GM21528 (cell line): Measurements from ENCODE around the gene IGFBP3.

Source experiments
- ATAC-seq: cut with Tn5 transposase; IDR thresholded peaks from one replicate; pipeline ENCODE4 v1.9.1; 2021; ENCODE audit warnings: mild to moderate bottlenecking, moderate library complexity; ENCODE audit not compliant: unreplicated experiment, low FRiP score

IGFBP3 gene

GRCh38 chr7:45874408-45875131 lies 46.5 kb downstream of the IGFBP3 start:
- ATAC-seq = no peak

- ATAC-seq = no peak
Observed at GRCh38 chr7:45873355-45873754, 47.7 kb downstream of the IGFBP3 start.

- no peak for ATAC-seq
Observed at GRCh38 chr7:45873035-45873354, 48.1 kb downstream of the IGFBP3 start, which contains the start of gene CCDC201. Gene CCDC201, minus strand, starts transcription at chr7:45873082. Its CDS starts 75 bp downstream, at chr7:45873007.

DNA sequence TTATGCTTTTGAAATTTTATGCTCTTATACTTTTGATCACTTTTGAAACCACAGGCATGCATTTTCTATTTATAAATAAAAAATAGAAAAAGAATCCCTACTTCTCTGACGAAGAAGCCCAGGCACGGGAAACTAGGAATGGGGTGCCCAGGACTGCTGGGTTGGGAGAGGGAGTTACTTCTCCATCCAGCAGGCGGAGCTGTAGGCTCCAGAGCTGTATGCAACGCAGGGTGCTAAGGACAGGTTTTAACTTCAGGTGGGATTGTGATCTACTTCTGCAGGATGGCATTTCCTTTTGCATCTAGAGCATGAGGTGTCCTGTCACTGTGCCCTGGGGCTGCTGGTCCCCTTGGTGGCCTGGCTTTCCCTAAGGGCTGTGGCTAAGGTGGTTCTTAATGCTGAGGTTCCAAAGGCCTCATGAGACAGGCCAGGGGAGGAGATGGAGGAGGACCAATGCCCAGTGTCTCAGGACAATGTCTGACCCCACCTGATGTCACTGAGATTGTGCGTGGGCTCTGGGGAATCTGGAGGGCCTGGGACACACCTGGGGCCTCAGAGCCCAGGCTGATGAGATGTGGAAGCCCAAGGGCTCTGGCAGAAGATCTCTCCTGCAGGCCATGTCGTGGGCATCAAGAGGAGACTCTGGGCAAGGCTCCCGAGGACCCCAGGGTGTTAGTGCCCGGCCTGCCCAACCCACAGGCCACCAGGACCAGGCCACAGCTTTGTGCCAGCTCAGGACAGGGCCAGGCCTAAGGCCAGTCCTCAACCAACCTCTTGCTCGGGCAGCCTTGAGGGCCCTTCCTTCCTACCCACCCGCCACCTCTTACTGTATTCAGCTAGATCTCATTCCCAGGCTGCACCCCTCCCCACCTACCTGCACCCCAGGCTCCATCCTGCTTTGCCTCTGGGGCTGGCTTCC lies 48.7 kb downstream of the IGFBP3 start:
- ATAC-seq = no peak

- no peak for ATAC-seq
Observed at GRCh38 chr7:45869426-45869825, 51.6 kb downstream of the IGFBP3 start.

DNA sequence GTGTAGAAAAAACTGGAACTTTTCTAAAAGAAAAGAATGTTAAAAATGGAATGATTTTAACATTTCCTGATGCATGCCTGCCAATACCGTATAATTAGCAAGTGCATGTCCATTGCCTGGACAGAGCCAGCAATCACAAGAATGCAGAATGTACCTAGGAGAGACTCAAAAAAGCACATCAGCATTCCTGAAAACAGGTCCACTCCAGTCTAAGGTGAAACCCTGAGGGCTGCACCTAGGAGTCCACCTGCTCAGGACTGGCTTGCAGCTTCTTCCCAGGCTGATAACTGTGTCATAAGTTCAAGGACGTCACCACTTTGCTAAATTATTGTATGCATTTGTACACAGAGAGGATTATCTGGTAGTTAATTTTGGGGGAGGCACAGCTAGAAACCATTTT lies 53.6 kb downstream of the IGFBP3 start:
- ATAC-seq = no peak

DNA sequence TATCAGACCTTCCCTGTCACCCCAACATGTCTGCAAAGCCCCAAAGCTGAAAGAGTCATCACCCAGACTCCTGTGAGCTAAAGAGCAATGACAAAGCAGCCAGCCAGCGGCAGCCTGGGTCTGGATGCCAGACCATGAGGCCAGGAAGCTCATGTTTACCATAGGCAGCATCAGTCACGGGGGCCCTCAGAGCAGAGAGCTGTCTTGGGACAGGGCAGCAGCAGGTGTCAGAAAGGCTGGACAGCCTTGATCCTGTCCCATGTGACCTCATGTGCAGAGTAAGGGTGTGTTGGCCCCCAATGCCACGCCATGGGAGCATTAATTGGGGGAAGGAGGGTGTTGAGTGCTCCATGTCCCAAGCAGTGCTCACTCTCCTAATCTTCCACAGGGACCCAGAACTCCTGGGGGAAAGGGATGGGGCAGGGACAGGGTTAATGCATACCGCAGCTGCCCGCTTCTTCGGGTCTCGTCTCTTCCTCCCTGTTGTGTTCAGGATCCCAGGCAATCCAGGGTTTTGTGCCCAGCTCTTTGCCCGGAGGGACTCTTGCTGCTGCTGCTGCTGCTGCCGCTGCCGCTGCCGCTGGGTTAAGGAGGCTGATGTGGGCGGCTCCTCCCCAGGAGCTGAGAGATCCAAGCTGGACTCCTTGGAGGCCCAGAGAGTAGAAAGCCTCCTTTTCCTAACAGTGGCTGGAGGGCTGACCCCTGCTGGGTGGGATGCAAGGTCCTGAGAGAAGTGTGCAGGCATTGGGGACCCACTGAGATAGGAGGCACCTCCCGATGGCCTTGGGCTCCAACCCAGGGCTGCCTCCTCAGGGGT lies 55.3 kb downstream of the IGFBP3 start:
- ATAC-seq = no peak

DNA sequence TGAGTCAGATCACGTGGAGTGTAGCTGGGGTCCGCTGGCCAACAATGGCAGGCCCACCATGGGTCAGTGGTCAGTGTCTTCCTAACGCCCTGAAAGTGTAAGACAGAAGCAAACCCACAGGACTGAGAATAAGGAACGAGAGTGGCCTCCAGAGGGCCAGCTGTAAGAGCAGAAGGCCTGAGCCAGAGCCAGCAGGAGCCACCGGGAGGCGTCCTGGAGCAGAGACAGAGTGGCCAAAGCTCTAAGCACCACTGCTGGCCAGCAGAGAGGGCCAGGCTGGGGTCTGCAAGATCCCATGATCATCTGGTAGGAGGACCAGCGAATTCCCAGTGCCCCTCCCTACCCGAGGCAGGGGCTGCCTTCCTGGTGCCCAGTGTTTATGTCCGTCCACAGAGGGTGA lies 57.4 kb downstream of the IGFBP3 start:
- no peak for ATAC-seq
